C4-2B (cell line): ENCODE results near the gene TRIO.

Source experiments
- ZFX ChIP-seq: fragments of 450-650 bp; IDR thresholded peaks from 2 replicates; pipeline ENCODE4 v1.6.1; 2017
- TF ChIP-seq, protein P1 (sequence below): fragments of 450-650 bp; conservative IDR thresholded peaks from 2 replicates; pipeline ENCODE4 v1.5.1; 2017; ENCODE audit warnings: mild to moderate bottlenecking

- TF ChIP-seq, protein P1, sequence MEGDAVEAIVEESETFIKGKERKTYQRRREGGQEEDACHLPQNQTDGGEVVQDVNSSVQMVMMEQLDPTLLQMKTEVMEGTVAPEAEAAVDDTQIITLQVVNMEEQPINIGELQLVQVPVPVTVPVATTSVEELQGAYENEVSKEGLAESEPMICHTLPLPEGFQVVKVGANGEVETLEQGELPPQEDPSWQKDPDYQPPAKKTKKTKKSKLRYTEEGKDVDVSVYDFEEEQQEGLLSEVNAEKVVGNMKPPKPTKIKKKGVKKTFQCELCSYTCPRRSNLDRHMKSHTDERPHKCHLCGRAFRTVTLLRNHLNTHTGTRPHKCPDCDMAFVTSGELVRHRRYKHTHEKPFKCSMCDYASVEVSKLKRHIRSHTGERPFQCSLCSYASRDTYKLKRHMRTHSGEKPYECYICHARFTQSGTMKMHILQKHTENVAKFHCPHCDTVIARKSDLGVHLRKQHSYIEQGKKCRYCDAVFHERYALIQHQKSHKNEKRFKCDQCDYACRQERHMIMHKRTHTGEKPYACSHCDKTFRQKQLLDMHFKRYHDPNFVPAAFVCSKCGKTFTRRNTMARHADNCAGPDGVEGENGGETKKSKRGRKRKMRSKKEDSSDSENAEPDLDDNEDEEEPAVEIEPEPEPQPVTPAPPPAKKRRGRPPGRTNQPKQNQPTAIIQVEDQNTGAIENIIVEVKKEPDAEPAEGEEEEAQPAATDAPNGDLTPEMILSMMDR: no peak
- TF ChIP-seq ZFX: no peak
Measured at GRCh38 chr5:14551211-14551610, 408.1 kb downstream of the TRIO start.
